Measurements from ENCODE around the gene POFUT2. TPM values are rescaled to one million over a fixed set of nuclear protein-coding genes. Genes with fewer than 3 reads are reported as not detected.
"Not testable (repeated sequence)": the region's sequence is repeated elsewhere in the genome, so short reads cannot be mapped to it uniquely, and the experiment has no call there.

Gene POFUT2
- polyA plus RNA-seq, 5 donors = 27.7 to 42.9 (median 38.5) TPM

DNA sequence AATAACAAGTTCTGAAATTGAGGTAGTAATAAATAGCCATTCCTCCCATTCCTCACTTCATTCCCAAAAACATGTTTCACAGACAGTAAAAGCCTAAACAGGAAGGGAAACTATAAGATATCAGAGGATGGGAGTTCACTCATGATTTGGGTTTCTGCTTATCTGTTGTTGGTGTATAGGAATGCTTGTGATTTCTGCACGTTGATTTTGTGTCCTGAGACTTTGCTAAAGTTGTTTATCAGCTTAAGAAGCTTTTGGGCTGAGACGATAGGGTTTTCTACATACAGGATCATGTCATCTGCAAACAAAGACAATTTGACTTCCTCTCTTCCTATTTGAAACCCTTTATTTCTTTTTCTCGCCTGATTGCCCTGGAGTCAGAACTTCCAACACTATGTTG, 26.0 kb upstream of the POFUT2 start:
- no peak for DNase-seq

DNA sequence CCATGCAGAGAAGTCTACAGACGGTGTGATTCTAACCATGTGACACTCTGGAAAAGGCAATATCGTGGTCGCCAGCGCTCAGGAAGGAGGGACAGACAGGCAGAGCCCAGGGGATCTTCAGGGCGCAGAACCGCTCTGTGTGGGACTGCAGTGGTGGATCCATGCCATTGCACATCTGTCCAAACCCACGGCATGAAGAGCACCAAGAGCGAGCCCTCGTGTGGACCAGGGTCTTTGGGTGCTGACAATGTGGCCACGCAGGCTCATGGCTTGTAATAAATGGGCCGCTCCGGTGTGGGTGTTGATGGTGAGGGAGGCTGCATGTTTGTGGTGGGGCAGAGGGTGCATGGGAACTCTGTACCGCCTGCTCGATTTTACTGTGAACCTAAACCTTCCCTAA, 25.3 kb upstream of the POFUT2 start:
- DNase-seq = no peak

DNA sequence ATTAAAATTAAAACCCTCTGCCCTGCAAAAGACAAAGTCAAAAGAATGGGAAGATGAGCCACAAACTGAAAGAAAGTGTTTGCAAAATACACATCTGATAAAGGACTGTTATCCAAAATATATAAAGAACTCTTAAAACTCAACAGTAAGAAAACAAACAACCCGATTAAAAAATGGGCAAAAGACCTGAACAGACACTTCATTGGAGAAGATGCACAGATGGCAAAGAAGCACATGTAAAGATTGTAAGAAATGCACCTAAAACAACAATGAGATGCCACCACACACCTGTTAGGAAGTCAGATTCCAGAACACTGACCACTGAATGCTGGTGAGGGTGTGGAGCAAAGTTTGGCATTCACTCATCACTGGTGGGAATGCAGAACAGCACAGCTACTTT, 24.6 kb upstream of the POFUT2 start:
- no peak for DNase-seq

- DNase-seq = no peak
These were observed 22.8 kb upstream of the POFUT2 start for GRCh38 chr21:45310459-45310858.

GRCh38 chr21:45309987-45310381, 22.3 kb upstream of the POFUT2 start:
- DNase-seq = no peak

GRCh38 chr21:45309069-45309986, 21.6 kb upstream of the POFUT2 start:
- DNase-seq = no peak

- no peak for DNase-seq
These were observed 20.7 kb upstream of the POFUT2 start for GRCh38 chr21:45308194-45309068.

DNA sequence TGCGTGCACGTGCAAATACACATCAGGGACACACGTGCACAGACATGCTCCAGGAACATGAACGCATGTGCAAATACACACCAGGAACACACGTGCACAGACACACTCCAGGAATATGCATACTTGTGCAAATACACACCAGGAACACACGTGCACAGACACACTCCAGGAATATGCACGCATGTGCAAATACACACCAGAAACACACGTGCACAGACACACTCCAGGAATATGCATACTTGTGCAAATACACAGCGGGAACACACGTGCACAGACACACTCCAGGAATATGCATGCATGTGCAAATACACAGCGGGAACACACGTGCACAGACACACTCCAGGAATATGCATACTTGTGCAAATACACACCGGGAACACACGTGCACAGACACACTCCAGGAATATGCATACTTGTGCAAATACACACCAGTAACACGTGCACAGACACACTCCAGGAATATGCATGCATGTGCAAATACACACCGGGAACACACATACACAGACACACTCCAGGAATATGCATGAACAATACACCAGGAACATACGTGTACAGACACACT, 20.0 kb upstream of the POFUT2 start:
- DNase-seq = not testable (repeated sequence)

GRCh38 chr21:45306832-45307571, 19.3 kb upstream of the POFUT2 start:
- DNase-seq = peak; percentile 93 to 94

DNA sequence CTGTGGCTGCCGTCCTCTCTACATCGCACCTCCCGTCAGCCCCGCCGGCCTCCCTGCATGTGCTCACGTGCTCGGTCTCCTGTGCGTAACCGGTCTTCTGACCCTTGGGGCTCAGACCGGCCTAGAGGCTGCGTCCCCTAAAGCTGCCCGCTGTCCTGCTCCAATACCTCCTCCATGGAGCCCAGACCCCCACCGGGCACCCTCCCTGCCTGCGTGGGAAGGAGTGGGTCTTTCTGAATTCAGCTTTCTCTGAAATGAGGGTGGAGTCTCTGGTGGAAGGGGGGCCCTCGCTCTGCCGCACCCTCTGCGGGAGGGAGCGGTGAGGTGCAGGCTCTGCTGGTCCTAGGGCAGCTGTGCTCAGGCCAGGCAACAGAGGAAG, 18.7 kb upstream of the POFUT2 start:
- DNase-seq = no peak

- no peak for DNase-seq
These were observed 18.1 kb upstream of the POFUT2 start for GRCh38 chr21:45305836-45306235.

- DNase-seq = no peak
These were observed 17.2 kb upstream of the POFUT2 start for GRCh38 chr21:45304945-45305344.

DNA sequence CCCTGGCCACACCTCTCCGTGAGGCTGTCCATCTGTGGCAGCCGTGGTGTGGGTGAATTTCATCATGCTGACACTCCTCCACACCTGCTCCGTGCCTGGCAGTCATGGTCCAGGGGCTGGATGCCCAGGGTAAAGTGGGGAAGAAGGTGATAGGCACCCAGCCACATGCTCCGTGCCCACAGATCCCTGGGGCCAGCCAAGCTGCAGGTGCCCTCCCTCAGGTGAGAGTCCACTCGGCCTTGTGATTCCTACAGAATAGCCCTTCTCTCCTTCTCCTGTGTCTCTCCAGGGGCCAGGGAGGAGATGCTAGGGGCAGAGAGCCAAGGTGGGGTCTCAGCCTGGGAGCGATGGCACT, 16.8 kb upstream of the POFUT2 start:
- DNase-seq = no peak

- no peak for DNase-seq
These were observed 16.2 kb upstream of the POFUT2 start for GRCh38 chr21:45303751-45304475.

DNA sequence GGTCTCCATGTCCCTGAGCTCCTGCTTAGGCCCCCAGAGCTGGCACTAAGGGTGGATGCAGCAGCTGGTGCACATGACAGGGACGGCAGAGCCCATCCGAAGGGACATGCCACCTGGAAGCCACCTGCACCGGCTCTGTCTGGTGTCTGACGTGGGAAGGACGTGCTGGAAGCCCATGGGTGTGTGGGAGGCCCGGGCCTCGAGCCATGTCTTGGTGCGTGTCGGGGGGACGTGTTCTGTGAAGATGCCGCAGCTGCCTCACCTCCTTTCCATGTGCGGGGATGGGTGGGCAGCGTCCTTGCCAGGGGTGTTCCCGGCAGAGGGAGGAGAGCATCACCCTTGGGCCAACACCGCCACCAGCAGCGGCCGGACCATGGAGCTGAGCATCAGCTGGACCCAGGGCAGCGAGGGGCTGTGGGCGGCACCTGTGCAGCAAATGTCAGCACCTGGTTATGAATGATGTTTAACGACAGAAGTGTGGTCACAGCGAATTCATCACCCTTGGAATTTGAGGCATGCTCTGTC, 15.5 kb upstream of the POFUT2 start:
- no peak for DNase-seq

DNA sequence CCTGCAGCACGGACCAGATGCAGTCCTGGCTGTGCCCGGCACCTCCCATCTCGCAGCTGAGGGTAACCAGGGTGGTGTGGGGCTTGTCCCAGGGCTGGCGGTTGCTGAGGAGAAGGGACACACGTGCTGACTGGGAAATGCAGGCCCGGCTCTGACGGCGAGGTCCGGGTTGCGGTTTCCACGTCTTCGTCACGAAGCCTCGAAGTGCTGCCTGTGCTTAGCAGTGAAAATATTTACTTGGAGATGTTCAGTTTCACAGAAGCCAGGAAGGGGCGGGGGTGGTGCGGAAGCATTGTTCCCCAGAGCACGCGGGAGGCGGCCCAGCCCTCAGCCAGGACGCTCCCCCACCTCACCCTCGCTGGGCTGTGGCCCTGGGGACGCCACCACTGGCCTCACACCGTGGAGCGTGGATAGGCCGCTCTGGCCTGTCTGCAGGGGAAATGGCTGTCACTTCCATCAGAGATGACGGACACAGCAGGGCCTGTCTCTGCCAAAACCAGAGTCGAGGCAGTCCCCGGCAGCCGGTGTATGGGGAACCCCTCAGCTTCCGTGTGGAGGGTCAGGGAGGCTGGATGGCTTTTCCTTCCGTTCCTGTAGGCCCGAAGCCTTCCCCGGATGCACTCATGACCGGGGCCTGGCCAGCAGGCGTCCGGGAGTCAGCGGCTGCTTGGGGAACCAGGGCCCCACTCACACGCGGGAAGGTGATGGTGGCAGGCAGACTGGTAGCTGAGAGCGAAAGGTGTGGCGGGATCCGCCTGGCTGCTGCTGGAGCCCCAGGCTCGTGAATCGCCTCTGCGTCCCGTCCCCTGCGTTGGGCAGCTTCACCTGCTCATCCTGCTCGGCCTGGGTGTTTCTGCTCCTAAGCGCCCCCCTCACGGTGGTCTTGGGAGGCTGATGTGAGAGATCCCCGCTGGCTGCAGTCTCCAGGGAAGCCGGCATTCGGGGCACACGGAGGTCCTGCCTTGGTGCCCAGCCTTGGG, 14.7 kb upstream of the POFUT2 start:
- DNase-seq = no peak

DNA sequence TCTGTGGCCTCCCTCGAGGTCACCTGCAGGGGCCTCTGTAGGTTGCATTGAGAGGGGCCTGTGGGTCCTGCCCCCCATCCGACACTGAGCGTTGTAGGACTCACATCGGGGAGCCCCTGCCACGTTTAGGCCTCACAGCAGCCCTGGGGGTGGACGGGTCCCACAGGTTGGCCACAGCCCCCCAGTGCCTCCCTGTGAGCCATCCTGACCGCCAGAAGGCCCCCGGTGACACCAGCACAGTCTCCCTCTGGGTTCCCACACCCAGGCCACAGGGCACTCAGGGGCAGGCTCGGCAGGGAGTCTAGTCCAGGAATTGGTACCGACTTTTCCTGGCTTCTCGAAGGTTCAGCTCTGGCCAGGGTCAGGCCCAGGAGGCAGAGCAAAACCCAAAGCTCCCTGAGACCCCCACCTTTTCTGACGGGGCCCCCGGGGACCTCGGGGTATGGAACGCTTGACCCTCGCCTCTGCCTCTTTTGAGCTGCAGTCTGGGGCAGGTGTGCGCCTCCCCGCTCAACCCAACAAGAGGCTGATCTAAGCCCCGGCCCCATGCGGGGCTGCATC, 13.9 kb upstream of the POFUT2 start:
- no peak for DNase-seq

GRCh38 chr21:45300786-45301520, 13.3 kb upstream of the POFUT2 start:
- DNase-seq = no peak
